Tibial artery (tissue), 4 donors: ENCODE data around the gene ZNF823.

Experiments
- DNase-seq, 2 donors: peaks; one replicate each; pipeline ENCODE4 v3.0.0-alpha.2; 2019
- H3K27ac ChIP-seq, 2 donors: fragments of 200-600 bp; sonication (generic) in 1 of 2; 1 replicate in 1 of 2; 2 replicates in 1 of 2; pipeline ENCODE4 v1.5.1; 2018 to 2019; ENCODE audit warnings: mild to moderate bottlenecking in 1 of 2
- H3K27me3 ChIP-seq, 2 donors: fragments of 200-600 bp; sonication (generic) in 1 of 2; one replicate each; pipeline versions ENCODE4 v1.5.1 to v1.6.0; 2016 to 2019
- H3K36me3 ChIP-seq, 3 donors: fragments of 200-600 bp; sonication (generic) in 2 of 3; one replicate each; pipeline ENCODE4 v1.5.1; 2016 to 2019; ENCODE audit warnings: mild to moderate bottlenecking in 2 of 3
- H3K4me1 ChIP-seq, 4 donors: fragments of 200-600 bp; sonication (generic) in 2 of 4; 1 replicate in 3 of 4; 2 replicates in 1 of 4; pipeline ENCODE4 v1.5.1; 2016 to 2019
- H3K4me3 ChIP-seq, 2 donors: fragments of 200-600 bp; sonication (generic) in 1 of 2; 1 replicate in 1 of 2; 2 replicates in 1 of 2; pipeline ENCODE4 v1.5.1; 2018 to 2019; ENCODE audit warnings: mild to moderate bottlenecking in 2 of 2
- H3K9me3 ChIP-seq, 3 donors: fragments of 200-600 bp; sonication (generic) in 1 of 3; one replicate each; pipeline ENCODE4 v1.5.1; 2016 to 2019
- CTCF ChIP-seq, 2 experiments: fragments of 200-600 bp in 1 of 2; fragments of 450-650 bp in 1 of 2; IDR thresholded peaks; one replicate each; pipeline ENCODE4 v1.5.1; 2017 to 2019; ENCODE audit warnings: antibody characterized with exemption in 2 of 2, mild to moderate bottlenecking in 1 of 2, moderate library complexity in 1 of 2
- intact Hi-C: fragments of 100-400 bp; cut with DNase I; formaldehyde crosslinking; loops from one replicate; pipeline ENCODE4 v1.15.0; 2023; ENCODE audit warnings: low total_unique reads

The ZNF823 gene

DNA sequence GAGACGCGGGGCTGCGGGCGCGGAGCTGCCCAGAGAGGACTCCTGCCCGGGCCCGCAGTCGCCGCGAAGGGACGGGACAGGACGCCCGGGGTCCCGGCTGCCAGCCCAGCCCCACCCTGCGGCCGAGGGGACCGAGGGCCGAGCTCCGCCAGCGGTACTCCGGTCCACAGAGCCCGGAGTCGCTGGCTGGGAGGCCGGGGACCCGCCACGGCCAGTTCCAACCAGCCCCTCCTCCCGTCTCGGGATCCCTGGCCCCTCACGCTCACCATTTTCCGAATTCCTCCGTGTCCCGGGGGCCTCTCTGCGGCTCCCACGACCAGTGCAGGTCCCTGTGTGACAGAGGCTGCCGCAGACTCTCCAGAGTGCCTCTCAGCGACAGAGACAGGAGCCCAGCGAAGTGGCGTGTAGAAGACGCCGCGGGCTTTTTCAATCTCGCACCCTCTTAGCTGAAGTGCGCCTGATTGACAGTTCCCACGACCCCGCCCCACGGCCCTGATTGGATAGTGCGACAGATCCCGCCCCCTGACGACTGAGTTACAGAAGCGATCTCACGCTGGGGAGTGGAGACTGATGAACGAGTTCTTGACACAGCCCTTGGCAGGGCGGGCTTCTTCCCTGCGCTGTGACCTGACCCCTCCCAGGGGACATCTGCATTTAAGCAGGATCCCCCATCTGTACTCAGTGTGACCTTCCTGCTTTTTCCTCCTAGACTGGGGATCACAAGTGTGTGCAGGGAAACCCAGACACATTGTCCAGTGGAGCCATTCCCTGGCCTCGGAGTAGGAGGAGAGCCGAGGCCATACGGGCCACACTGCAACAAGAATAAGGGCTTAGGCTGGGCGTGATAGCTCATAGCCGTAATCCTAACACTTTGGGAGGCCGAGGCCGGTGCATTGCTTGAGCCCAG lies 44.0 kb downstream of the ZNF823 start:
- TF ChIP-seq CTCF (IDR thresholded peaks at IDR 0.05): no peak
- Histone ChIP-seq H3K27me3 (no peaks in the 10 kb centered on the region), H3K4me3 (peak overlapping the region; percentile 61 to 75), H3K27ac (peak overlapping the region; percentile 61 to 72), H3K36me3 (no peaks in the 10 kb centered on the region), H3K4me1 (peaks cover 0 to 15% (median 10%) of the 10 kb centered on the region in 4 donors), H3K9me3 (no peaks in the 10 kb centered on the region)
- intact Hi-C loops: no loop called here
- DNase-seq: peak; percentile 97 to 98

- intact Hi-C loops: no loop called here
- H3K9me3 ChIP-seq: no peaks in the 10 kb centered on the region
These were observed 44.9 kb downstream of the ZNF823 start for GRCh38 chr19:11693505-11694499.

DNA sequence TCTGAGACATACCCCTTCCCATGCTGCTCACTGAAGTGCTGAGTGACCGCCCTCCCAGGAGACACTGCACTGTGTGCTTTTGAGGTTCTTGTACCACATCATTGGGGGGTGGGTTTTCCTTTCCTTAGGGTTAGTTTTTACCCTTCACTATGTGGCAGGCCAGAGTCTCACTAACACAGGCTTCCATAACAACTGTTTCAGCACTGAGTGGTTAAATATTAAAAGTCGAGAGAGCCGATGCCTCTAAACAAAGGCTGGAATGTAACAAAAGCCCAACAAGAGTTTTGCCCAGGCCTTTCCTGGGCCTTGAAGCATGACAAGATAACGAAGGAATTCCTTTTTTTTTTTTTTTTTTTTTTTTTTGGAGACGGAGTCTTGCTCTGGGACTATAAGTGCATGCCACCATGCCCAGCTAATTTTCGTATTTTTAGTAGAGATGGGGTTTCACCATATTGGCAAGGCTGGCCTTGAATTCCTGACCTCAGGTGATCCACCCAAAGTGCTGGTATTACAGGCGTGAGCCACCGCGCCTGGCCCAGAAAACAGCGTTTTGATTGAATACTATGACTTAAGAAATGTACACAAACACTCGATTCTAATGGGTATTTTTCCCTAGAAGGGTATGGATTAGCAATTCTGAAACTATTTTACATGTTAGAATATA lies 46.5 kb downstream of the ZNF823 start:
- no peak for TF ChIP-seq CTCF (IDR thresholded peaks at IDR 0.05)
- DNase-seq: no peak
- no peaks in the 10 kb centered on the region for H3K9me3 ChIP-seq
- no peak overlapping the region for H3K27ac ChIP-seq
- H3K36me3 ChIP-seq: no peaks in the 10 kb centered on the region
- no peak overlapping the region for H3K4me3 ChIP-seq
- peaks cover 0 to 15% (median 10%) of the 10 kb centered on the region in 4 donors for H3K4me1 ChIP-seq
- intact Hi-C loops: no loop called here
- no peaks in the 10 kb centered on the region for H3K27me3 ChIP-seq

More at GRCh38 chr19:11693505-11694499, 44.9 kb downstream of the ZNF823 start:
- Histone ChIP-seq H3K27ac (peak overlapping the region; percentile 61 to 72), H3K27me3 (no peaks in the 10 kb centered on the region), H3K36me3 (no peaks in the 10 kb centered on the region), H3K4me3 (peak overlapping the region; percentile 61 to 75), H3K4me1 (peaks cover 0 to 15% (median 10%) of the 10 kb centered on the region in 4 donors)
- TF ChIP-seq CTCF (IDR thresholded peaks at IDR 0.05): no peak
- DNase-seq: no peak

DNA sequence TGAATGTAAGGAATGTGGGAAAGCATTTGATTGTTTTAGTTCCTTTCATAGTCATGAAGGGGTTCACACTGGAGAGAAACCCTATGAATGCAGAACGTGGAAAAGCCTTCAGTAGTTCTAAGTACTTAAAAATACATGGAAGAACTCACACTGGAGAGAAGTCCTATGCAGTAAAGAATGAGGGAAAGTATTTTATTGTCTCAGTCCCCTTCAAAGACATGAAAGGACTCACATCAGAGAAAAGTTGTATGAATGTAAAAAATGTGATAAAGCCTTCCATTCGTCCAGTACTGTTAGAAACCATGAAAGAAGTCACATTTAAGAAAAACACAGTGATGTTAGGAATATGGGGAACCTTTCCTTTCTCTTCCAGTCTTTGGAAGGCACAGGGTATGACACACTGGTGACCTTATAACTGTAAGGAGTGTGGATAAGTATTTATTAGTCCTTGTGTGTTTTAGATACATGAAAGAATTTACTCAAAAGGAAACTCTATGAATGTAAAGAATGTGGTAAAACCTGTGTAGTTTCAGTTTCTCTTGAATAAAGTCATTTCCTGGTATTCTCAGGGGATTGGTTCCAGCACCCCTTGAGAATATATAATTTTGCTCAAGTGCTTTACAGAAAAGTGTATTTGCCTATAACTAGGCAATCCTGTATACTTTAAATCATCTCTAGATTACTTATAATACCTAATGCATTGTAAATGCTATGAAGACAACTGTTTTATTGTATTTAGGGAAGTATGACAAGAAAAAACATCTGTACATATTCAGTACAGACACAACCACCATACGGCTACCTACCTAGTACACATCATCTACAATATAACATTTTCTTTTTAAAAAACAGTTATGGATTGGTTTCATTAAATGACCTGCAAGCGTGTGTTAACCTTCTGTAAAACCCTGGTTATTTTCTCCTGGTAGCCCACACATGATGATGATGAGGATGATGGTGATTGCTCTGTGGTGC lies 52.8 kb downstream of the ZNF823 start:
- no peaks in the 10 kb centered on the region for H3K27me3 ChIP-seq
- intact Hi-C loops: no loop called here
- no peaks in the 10 kb centered on the region for H3K4me1 ChIP-seq
- H3K36me3 ChIP-seq: peaks cover 11 to 14% (median 13%) of the 10 kb centered on the region in 3 donors
- TF ChIP-seq CTCF (IDR thresholded peaks at IDR 0.05): no peak
- peaks cover 0 to 38% (median 20%) of the 10 kb centered on the region in 3 donors for H3K9me3 ChIP-seq
- H3K4me3 ChIP-seq: no peak overlapping the region
- no peak for DNase-seq
- no peak overlapping the region for H3K27ac ChIP-seq
